ENCODE measurements around the gene CLCF1.

DNA sequence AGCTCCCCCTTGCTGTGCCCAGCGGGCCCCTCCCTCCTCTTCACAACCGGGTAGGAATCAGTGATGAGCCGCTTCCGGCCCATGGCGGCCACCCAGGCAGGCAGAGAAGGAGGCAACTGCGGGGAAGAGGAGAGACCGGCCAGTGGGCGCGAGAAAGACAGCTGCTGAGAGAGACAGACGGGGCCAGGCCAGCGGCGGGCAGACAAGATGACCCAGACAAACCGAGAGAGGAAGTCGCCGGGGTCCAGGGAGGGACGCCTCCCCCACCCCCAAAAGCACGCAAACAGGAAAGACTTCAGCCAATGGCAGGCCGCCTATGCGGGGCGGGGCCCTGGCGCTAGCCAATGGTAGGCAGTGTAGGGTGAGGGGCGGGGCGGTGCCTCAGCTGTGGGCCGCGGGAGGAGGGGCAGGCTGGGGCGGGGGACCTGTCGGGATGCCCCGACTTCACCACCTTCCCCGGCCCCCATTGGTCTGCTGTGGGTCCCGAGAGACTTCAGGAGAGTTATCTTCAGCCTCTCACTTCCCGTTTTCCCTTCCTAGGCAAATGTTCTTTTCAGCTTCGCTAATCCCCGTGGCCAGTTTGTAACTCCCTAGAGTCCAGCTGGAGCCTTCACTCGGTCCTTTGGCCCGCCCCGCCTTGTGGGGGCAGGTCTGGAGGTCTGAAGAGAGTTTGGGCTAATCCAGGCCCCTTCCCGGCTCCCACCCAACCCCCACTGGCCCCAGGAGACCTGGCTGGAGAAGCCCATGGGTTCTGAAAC lies 19.9 kb downstream of the CLCF1 start, which contains the start of gene POLD4:
- no peak for TF ChIP-seq CTCF (conservative IDR thresholded peaks at IDR 0.05; ENCODE audit: low read length)
- no peak for TF ChIP-seq EZH2phosphoT487 (IDR thresholded peaks at IDR 0.05; ENCODE audit: borderline replicate concordance)
